Stimulated activated CD8-positive, alpha-beta memory T cell treated with anti-CD3 and anti-CD28 coated beads, Interleukin-15, amount 100 ng/mL, for 1 hour (primary cell): ENCODE results near the gene TMEM82.
A peak's percentile ranks its signal among the peaks of the same experiment; 100 is the strongest.

Experiments used
- DNase-seq: peaks from one replicate; pipeline ENCODE4 v3.0.0-alpha.2; 2020; ENCODE audit warnings: low read depth

Gene TMEM82

GRCh38 chr1:15736038-15736891 lies 6.0 kb upstream of the TMEM82 start, which contains the start of gene SLC25A34:
SLC25A34 (plus strand) TSS chr1:15736258; CDS start chr1:15736486, 228 bp downstream.
- DNase-seq = no peak

- no peak for DNase-seq
Observed at GRCh38 chr1:15736892-15737261, 5.4 kb upstream of the TMEM82 start.

DNA sequence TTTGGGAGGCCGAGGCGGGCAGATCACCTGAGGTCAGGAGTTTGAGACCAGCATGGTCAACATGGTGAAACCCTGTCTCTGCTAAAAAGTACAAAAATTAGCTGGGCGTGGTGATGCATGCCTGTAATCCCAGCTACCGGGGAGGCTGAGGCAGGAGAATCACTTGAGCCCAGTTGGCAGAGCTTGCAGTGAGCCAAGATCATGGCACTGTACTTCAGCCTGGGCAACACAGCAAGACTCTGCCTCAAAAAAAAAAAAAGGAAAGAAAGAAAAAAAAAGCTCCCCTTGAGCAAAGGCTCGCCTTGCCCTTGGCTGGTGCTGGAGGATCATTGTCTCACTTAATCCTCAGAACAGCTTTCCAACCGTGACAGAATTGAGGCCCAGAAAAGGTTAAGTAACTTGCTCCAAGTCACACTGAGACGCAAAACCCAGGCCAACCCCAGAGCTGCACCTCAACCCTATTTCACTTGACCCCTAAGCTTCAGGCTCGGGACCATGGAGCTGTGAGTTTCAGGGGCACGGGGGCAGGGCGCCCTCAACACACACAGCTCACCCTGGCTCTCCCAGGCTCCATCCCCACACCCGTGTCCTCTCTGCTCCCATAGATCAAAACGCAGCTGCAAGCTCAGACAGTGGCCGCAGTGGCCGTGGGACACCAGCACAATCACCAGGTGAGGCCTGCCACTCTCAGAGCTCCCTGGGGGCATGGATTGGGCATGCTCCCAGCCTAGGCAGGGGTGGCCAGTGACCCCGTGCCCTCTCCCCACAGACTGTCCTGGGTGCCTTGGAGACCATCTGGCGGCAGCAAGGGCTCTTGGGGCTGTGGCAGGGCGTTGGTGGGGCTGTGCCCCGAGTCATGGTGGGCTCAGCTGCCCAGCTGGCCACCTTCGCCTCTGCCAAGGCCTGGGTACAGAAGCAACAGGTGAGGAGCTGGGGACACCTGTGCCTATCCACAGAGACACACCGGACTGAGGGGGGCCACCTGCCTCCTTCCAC lies 4.7 kb upstream of the TMEM82 start:
- DNase-seq = no peak

- no peak for DNase-seq
Observed at GRCh38 chr1:15738416-15739113, 3.7 kb upstream of the TMEM82 start.

- DNase-seq = no peak
Observed at GRCh38 chr1:15739259-15739658, 3.0 kb upstream of the TMEM82 start.

DNA sequence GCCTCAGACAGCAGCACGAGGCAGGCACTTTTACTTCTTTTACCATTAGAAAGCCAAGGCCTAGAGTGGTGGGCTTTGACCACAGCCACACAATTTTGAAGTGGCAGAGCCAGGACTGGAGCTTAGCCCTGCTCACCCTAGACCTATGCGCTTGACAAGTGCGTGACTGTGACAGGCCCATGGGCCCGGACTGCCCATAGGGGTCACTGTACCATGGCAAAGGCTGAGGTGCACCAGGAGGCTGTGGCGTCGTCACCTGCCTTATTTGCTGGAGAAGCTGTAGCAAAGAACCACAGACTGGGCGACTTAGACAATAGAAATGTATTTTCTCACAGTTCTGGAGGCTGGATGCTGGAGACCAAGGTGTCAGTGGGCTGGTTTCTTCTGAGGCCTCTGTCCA lies 2.6 kb upstream of the TMEM82 start:
- DNase-seq = no peak

DNA sequence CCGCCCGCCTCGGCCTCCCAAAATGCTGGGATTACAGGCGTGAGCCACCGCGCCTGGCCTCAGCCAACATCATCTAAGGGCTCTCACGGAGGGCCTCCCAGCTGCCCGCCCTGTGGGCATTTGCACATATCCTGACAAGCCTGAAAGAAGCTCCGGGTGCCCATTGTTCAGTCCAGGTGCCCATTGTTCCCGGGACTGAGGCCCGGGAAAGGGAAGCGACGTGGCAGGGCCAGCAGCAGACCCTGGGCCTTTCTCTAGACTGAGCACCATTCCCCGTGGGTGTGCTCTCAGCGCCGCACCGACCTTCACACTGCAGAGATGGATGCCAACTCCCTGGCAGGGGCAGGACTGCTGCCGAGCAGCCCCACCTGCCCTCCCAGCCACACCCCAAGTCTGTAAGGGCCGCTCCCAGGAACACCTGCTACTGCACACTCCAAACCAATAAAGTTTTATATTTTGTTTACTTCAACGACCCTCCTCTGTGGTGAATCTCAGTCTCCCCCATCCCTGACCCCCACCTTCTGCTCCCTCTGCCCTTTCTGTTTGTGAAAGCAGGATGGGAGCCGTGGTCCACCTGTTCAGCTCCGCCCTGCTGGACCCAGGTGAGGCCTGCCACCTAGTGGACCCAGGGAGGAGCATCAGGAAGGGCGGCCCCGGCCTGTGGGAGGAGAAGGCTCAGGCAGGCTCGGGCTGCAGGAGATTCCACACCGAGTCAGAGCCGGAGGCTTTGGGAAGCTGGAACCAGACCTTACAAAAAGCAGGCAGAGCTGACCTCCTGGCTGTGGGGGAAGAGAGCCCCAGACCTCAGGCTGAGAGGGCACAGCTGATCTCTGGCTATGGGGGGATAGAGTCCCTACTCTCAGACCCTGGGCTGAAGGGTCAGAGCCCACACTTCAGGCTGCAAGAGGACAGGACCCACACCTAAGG lies 1.1 kb upstream of the TMEM82 start:
- peak; percentile 18 for DNase-seq

DNA sequence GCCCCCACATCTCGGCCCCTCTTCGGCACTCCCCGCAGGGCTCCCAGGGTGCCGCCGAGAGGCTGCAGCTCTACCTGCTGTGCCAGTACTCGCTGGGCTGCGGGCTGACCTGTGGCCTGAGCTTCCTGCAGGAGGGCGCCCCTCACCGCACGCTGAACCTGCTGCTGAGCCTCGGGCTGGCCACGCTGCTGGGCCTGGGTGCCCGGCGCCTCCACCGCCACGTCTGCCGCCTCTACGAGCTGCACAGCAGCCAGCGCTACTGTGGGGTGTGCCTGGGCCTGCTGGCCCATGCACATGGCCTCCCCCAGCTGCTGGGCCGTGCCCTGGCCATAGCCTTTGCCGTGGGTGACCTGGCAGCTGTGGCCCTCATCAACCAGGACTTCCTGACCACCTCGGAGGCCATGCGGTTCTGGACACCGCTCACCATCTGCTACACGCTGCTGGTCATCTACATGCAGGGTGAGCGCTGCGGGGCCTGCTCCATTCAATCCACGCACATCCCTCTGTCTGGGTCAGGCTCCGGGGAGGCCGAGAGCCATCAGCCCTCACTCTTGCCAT lies 1.9 kb downstream of the TMEM82 start:
- DNase-seq = no peak

DNA sequence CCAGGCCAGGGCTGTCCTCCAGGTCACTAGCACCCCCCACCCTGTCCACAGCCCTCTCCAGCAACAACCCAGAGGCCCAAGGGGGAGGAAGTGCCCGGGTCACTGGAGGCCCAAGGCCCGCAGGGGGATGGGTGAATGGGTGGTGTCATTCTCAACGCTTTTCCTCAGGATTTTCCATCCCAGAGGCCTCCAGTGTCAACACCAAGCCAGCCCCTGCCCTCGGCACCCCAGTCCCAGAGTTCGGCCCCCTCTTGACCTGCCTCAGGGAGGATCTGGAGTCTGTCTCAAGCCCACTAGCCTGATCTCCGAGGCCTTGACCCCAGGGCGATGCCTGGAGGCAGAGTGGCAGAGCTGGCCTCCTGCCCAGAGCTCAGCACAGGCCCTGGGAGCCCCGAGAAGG lies 5.1 kb downstream of the TMEM82 start:
- DNase-seq = no peak

DNA sequence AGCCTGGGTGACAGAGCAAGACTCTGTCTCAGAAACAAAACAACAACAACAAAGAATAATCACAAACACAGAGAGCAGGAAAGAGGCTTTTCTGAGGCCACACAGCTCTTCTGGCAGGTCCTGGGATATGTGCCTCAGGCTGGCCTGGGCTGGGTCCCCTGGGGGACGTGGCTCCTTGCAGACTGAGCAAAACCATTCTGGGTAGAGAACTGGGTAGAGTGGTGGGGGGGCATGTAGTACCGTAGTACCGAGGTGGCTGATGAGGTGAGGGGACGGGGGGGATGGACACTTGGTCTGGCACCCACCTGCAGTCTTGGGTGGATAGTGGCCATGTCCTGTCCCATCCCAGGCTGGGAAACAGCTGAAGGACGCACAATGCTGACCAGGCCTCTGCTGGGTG lies 6.0 kb downstream of the TMEM82 start:
- DNase-seq = no peak

DNA sequence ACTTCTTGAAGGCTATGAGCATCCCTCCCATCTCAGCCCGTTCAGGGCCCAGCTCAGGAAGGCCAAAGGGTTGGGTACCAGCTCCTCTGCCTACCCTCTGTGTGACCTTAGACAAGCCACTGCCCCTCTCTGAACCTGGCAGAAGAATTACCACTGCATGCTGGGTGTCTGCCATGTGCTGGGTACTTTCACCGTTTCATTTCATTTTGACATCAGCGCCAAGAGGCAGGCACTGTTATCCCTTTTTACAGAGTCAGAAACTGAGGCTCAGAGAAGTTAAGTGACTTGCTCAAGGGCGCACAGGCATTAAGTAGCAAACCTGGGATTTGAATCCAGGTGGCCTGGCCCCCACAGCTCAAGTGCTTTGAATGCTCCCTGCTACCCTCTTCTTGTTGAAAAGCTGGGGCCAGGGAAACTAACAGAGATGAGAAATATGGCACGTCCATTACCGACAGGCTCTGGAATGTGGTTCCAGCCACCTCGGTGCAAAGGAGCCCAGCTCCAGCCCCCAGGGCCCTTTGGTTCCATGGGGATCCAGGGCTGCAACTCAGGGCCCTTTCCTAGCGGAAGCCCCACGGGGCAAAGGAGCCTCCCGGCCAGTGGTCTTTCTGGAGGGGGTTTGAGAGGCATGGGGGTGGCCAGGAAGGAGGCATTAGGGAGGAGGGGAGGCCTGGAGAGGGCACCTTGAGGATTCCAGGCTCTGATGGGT lies 6.5 kb downstream of the TMEM82 start:
- DNase-seq = no peak

DNA sequence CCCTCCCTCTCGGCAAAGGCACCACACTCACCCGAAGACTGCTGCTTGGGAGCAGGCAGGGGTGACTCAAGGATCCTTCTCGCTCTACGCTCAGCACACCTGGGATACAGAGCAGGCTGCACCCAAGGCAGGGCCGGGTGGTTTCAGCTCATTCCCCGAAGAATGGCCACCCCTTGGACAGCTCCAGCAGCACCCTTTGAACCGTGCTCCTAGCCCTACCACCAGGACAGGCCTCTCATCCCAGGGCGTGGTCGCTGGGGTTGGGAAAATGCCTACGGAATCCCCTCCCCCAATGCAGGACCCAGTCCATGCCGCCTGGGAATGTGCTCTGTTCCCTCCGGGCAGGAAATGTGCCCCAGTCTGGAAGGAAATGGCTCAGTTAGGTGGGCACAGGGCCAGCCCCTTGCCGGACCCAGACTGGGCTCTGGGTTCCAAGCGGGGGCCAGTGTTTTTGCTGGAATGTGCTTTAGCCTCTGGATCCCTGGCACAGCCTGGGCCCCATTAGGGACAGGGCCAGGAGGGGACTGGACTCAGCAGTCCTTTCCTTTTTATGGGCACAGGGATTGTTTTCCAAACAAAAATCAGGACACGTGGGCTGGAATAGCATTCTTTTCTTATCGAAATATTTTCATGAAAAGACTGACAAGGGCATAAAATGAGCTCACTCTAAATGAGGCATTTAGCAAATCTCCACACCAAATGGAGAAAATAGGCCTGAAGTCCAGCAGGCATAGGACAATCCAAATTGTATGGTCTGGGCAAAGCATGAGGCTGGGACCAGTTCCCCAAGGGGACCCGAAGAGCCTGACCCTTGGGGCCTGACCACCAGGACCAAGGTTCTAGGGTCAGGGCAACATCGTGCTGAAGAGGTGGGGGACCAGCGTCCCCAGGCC lies 7.3 kb downstream of the TMEM82 start:
- no peak for DNase-seq

GRCh38 chr1:15750924-15751323 lies 8.6 kb downstream of the TMEM82 start:
- no peak for DNase-seq

DNA sequence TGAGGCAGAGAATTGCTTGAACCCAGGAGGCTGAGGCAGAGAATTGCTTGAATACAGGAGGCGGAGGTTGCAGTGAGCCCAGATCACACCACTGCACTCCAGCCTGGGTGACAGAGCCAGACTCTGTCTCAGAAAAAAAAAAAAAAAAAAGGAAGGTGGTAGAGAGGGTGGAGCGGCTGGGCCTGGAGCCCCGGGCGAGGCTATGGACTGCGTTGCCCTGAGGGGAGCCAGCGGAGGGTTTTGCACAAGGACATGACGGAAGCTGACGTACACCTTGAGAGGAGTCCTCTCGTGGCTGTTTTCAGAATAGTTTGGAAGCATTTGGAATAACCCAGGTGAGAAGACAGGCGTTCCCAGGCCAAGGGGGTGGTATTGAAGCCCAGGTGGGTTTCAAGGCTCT lies 9.4 kb downstream of the TMEM82 start:
- no peak for DNase-seq

- DNase-seq = no peak
Observed at GRCh38 chr1:15753776-15754175, 11.5 kb downstream of the TMEM82 start.

- DNase-seq = no peak
Observed at GRCh38 chr1:15755021-15755645, 12.8 kb downstream of the TMEM82 start.

- DNase-seq = no peak
Observed at GRCh38 chr1:15755646-15756040, 13.3 kb downstream of the TMEM82 start.

- DNase-seq = no peak
Observed at GRCh38 chr1:15756143-15757015, 14.1 kb downstream of the TMEM82 start.
